Measurements from ENCODE around the gene PIKFYVE. TPM values are rescaled to one million over a fixed set of nuclear protein-coding genes. Genes with fewer than 3 reads are reported as not detected.
"Not testable (repeated sequence)": the region's sequence is repeated elsewhere in the genome, so short reads cannot be mapped to it uniquely, and the experiment has no call there.

The PIKFYVE gene
- total RNA-seq, 4 donors from 2014 or later = 35.3 to 48.0 (median 39.9) TPM

DNA sequence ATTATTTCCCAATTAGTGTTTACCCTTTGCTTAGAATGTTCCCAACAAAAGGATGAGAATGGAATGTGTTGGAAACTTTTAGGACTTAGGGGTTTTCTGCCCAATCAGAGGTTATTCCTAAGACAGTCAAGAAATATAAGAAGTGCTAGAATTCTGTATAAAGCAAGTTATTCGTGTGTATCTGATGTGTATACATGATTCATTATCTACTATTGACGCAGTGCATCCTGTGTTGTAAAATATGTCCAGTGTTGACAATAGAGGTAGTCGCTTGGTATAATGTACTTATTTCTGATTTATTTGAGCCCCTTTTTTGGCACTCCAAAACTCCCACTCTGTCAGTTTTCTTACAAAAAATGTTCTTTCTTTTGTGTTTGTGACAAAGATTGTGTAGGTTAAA lies 881 bp downstream of the PIKFYVE start:
- 4% methylated on average over 3 of the region's 3 CpGs for WGBS, 2 donors
- H3K4me3 ChIP-seq = peak overlapping the region; percentile 64 to 96 (median 86)
- no peak for TF ChIP-seq POLR2A (IDR thresholded peaks at IDR 0.05)
- TF ChIP-seq, protein P1, sequence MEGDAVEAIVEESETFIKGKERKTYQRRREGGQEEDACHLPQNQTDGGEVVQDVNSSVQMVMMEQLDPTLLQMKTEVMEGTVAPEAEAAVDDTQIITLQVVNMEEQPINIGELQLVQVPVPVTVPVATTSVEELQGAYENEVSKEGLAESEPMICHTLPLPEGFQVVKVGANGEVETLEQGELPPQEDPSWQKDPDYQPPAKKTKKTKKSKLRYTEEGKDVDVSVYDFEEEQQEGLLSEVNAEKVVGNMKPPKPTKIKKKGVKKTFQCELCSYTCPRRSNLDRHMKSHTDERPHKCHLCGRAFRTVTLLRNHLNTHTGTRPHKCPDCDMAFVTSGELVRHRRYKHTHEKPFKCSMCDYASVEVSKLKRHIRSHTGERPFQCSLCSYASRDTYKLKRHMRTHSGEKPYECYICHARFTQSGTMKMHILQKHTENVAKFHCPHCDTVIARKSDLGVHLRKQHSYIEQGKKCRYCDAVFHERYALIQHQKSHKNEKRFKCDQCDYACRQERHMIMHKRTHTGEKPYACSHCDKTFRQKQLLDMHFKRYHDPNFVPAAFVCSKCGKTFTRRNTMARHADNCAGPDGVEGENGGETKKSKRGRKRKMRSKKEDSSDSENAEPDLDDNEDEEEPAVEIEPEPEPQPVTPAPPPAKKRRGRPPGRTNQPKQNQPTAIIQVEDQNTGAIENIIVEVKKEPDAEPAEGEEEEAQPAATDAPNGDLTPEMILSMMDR (IDR thresholded peaks at IDR 0.05) = no peak
- no peak for TF ChIP-seq EP300 (IDR thresholded peaks at IDR 0.05)
- peaks cover 0 to 37% (median 23%) of the 10 kb centered on the region in 4 donors for H3K4me1 ChIP-seq
- H3K9me3 ChIP-seq = no peaks in the 10 kb centered on the region
- H3K27ac ChIP-seq = peak overlapping the region; percentile 77 to 96 (median 95)
- H3K36me3 ChIP-seq = peaks cover 0 to 6% (median 0%) of the 10 kb centered on the region in 3 donors
- DNase-seq (ENCODE audit: low spot score in 2 of 2) = no peak
- no peaks in the 10 kb centered on the region for H3K27me3 ChIP-seq

DNA sequence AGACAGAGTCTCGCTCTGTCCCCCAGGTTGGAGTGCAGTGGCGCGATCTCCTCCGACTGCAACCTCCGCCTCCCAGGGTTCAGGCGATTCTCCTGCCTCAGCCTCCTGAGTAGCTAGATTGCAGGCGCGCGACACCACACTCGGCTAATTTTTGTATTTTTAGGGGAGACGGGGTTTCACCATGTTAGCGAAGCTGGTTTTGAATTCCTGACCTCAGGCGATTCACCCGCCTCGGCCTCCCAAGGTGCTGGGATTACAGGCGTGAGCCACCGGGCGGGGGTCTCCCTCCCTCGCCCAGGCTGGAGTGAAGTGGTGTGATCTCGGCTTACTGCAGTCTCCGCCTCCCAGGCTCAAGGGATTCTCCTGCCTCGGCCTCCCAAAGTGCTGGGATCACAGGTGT lies 1.5 kb downstream of the PIKFYVE start:
- not testable (repeated sequence) for H3K9me3 ChIP-seq; H3K36me3 ChIP-seq; DNase-seq (ENCODE audit: low spot score in 2 of 2); H3K27me3 ChIP-seq
- WGBS, 2 donors = 77 to 79% methylated on average over 21 to 22 of the region's 22 CpGs
- peak overlapping the region in 1 of 4 donors; percentile 94 for H3K27ac ChIP-seq
- H3K4me1 ChIP-seq = peaks cover 0 to 37% (median 23%) of the 10 kb centered on the region in 4 donors
- H3K4me3 ChIP-seq = peak overlapping the region in 2 of 4 donors; percentile 17 to 80

DNA sequence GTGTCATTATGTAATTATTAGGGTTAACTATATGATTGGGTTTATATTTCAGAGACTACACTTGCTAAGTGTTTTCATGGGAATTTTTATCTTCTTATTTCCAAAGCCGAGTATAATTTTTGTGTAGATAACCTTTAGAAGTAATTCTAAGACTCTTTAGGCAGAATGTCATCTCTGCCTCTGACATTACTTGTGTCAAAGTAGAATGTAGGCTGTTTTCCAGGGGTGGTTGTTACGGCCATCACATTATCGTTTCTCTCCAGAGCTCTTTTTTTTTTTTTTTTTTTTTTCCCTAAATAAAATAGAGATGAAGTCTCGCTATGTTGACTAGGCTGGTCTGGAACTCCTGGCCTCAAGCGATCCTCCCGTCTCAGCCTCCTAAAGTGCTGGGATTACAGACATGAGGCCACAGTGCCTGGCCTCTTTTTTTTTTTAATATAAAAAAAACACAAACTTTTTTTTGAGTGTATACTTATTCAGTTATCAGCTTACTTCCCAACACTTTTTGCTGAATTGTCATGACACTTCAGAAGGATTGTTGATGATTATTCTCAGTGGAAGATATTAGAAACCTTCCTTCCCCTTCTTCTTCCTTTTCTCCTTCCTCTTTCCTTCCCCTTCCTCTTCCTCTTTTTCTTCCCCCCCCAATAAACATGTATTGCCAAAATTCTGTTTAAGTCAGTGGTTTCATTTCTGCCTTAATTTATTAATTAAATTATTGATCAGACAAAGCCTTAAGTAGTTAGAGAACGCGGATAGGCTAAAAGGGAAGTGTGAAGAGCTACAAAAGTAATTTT lies 2.3 kb downstream of the PIKFYVE start:
- H3K27me3 ChIP-seq = no peaks in the 10 kb centered on the region
- no peaks in the 10 kb centered on the region for H3K9me3 ChIP-seq
- H3K4me1 ChIP-seq = peaks cover 0 to 37% (median 23%) of the 10 kb centered on the region in 4 donors
- no peak for DNase-seq (ENCODE audit: low spot score in 2 of 2)
- peaks cover 0 to 11% (median 0%) of the 10 kb centered on the region in 3 donors for H3K36me3 ChIP-seq
- H3K27ac ChIP-seq = no peak overlapping the region
- WGBS, 2 donors = 65% methylated on average over 8 of the region's 8 CpGs
- TF ChIP-seq, protein P1 (IDR thresholded peaks at IDR 0.05) = no peak
- TF ChIP-seq EP300 (IDR thresholded peaks at IDR 0.05) = no peak
- peak overlapping the region in 1 of 4 donors; percentile 80 for H3K4me3 ChIP-seq

DNA sequence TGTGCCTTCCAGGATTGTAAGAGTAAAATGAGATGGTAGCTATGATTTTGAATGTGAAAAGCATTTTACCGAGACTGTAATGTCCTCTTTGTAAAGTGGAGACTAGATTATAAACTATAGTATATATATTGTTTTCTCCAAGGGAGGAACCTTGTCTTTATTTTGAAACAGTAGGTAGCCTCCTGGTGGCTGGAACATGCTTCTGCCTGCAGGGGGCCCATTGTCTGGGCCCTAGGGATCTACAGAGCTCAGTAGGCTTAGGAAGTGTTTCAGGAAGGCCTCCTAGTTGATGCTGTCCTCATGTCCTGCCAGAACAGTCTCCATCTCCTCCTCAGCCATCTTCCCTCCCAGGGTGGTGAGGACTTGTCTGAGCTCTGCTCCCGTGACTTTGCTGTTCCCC lies 3.0 kb downstream of the PIKFYVE start:
- peaks cover 0 to 37% (median 23%) of the 10 kb centered on the region in 4 donors for H3K4me1 ChIP-seq
- H3K36me3 ChIP-seq = peaks cover 0 to 19% (median 0%) of the 10 kb centered on the region in 3 donors
- DNase-seq (ENCODE audit: low spot score in 2 of 2) = no peak
- no peaks in the 10 kb centered on the region for H3K27me3 ChIP-seq
- WGBS, 2 donors = 93 to 97% methylated on average over 2 of the region's 2 CpGs
- H3K4me3 ChIP-seq = no peak overlapping the region
- H3K27ac ChIP-seq = no peak overlapping the region
- TF ChIP-seq POLR2A (IDR thresholded peaks at IDR 0.05) (no peak), EP300 (IDR thresholded peaks at IDR 0.05) (no peak)
- TF ChIP-seq, protein P1 (IDR thresholded peaks at IDR 0.05) = no peak
- no peaks in the 10 kb centered on the region for H3K9me3 ChIP-seq

DNA sequence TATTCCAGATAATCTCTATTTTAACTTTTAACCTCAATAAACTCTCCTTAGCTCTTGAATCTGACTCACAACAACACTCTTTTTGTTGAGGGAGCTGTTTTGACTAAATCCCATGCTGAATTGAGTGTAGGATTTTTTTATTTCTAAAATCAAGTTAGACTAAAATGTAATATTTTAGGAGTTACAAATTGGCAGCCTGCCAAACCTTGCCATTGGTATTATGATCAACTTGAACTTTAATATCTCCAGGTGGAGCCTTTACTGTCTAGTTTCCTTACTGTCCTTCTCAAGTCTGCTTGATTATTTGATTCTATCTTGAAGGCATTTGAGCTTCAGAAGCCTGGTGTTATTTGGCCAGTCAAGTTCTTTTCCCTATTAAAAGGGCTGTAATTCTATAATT lies 8.7 kb downstream of the PIKFYVE start:
- Histone ChIP-seq H3K4me1 (no peaks in the 10 kb centered on the region), H3K36me3 (peaks cover 0 to 69% (median 19%) of the 10 kb centered on the region in 3 donors)

More for the DNA sequence above, 8.7 kb downstream of the PIKFYVE start:
- Histone ChIP-seq H3K9me3 (peaks cover 0 to 6% (median 0%) of the 10 kb centered on the region in 4 donors), H3K27me3 (no peaks in the 10 kb centered on the region), H3K4me3 (no peak overlapping the region), H3K27ac (no peak overlapping the region)
- TF ChIP-seq EP300 (IDR thresholded peaks at IDR 0.05) (no peak), POLR2A (IDR thresholded peaks at IDR 0.05) (no peak)
- TF ChIP-seq, protein P1 (IDR thresholded peaks at IDR 0.05) = no peak
- no peak for DNase-seq (ENCODE audit: low spot score in 2 of 2)

Data from tibial nerve (tissue), 4 donors.